ENCODE measurements around the gene ARFIP2.
"Not testable (repeated sequence)": the region's sequence is repeated elsewhere in the genome, so short reads cannot be mapped to it uniquely, and the experiment has no call there.

ARFIP2 gene, protein sequence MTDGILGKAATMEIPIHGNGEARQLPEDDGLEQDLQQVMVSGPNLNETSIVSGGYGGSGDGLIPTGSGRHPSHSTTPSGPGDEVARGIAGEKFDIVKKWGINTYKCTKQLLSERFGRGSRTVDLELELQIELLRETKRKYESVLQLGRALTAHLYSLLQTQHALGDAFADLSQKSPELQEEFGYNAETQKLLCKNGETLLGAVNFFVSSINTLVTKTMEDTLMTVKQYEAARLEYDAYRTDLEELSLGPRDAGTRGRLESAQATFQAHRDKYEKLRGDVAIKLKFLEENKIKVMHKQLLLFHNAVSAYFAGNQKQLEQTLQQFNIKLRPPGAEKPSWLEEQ

DNA sequence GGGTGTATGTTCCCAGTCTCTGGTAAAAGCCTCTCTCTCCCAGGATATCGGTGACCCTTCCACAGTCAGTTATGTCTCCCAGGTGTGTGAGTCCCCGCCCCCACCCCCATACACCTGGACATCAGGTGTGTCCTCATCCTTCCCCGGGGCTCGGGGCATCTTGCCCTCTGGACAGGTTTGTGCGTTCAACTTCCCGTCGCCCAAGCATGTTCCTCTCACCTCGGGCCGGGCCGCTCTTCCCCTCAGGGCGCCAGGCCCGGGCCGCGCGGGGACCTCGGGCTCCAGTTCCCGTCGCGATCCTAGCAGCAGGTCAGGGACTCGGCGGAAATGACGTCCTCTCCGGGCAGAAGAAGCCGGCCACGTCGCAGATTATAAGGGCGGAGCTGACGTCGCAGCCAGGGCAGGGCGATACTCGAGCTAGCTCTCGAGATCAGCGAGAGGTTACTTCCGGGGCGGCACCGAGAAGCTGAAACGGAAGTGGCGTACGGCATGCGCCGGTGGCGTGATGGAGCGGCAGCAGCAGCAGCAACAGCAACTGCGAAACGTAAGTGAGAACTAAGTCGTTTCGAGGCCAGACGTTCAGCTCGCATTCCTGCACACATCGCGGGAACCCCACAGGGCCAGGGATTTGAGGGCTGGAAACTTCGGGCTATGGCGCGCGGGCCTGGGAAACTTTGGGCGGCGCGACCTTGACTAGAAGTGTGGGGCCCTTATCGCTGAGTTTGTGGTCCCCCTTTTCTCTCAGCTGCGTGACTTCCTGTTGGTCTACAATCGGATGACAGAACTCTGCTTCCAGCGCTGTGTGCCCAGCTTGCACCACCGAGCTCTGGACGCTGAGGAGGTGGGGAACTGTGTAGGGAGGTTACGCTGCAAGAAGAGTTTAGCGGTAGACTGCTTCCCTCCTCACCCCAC lies at the start of gene ARFIP2, which contains the start of gene TIMM10B:
TSS of gene ARFIP2 (minus strand) at position 320 of the 912 bp plus-strand sequence. CDS start 910 bp downstream, outside the sequence.
TSS of gene TIMM10B (plus strand) at position 490 of the 912 bp plus-strand sequence. CDS start at position 506, 16 bp downstream.
- Histone ChIP-seq H3K4me1 (ENCODE audit: control insufficient read depth, insufficient read depth, low read length) (peaks cover 5% of the 10 kb centered on the region), H3K36me3 (ENCODE audit: control insufficient read depth, insufficient read depth, low read length) (peaks cover 40% of the 10 kb centered on the region), H3K9me3 (ENCODE audit: control insufficient read depth, insufficient read depth, low read length) (no peaks in the 10 kb centered on the region), H3K4me3 (ENCODE audit: low read depth, low read length) (peak within 1 kb of the TSS; percentile 98), H3K27me3 (ENCODE audit: control insufficient read depth, insufficient read depth, low read length) (no peaks in the 10 kb centered on the region), H3K9ac (ENCODE audit: low read depth, low read length) (peak within 1 kb of the TSS; percentile 97)

DNA sequence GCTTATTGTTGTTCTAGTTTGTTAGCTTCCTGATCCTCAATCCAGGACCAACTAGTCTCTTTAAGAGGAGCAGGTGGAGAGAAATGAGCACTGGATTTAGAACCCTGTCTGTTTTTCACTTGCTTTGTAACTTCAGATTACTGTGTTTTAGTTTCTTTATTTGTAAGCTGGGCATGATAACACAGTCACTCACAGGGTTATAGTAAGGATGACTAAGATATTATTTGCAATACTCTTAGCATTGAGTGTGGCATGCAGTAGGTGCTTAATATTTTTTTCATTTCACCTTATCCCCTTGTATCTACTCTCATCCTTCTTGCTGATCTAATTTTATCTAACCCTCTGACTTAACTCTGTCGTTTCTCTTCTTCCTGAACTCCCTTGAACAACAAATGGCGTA lies 49.7 kb upstream of the ARFIP2 start:
- Histone ChIP-seq H3K27me3 (ENCODE audit: control insufficient read depth, insufficient read depth, low read length) (no peaks in the 10 kb centered on the region), H3K4me3 (ENCODE audit: low read depth, low read length) (no peak overlapping the region), H3K9ac (ENCODE audit: low read depth, low read length) (no peak overlapping the region), H3K4me1 (ENCODE audit: control insufficient read depth, insufficient read depth, low read length) (no peaks in the 10 kb centered on the region), H3K9me3 (ENCODE audit: control insufficient read depth, insufficient read depth, low read length) (no peaks in the 10 kb centered on the region), H3K36me3 (ENCODE audit: control insufficient read depth, insufficient read depth, low read length) (no peaks in the 10 kb centered on the region)

DNA sequence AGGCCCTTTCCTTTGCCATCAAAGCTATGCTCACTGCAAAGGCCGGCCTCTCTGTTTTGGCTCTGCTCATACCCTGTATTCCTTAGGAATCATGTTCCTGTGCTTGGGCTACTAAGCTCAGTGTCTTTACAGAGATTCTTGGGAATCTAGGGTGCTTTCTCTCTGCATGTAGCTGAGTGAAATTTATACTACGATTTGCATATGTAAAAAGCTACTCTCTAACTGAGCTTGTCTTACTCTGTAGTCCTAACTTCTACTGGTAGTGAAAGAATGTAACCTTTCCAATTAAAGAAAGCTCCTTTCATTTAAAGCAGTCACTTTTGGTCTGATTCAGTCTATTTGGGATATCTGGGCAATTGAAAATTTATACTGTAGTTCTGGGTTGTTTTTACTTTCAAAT lies 48.1 kb upstream of the ARFIP2 start:
- Histone ChIP-seq H3K9ac (ENCODE audit: low read depth, low read length) (no peak overlapping the region), H3K9me3 (ENCODE audit: control insufficient read depth, insufficient read depth, low read length) (no peaks in the 10 kb centered on the region)

DNA sequence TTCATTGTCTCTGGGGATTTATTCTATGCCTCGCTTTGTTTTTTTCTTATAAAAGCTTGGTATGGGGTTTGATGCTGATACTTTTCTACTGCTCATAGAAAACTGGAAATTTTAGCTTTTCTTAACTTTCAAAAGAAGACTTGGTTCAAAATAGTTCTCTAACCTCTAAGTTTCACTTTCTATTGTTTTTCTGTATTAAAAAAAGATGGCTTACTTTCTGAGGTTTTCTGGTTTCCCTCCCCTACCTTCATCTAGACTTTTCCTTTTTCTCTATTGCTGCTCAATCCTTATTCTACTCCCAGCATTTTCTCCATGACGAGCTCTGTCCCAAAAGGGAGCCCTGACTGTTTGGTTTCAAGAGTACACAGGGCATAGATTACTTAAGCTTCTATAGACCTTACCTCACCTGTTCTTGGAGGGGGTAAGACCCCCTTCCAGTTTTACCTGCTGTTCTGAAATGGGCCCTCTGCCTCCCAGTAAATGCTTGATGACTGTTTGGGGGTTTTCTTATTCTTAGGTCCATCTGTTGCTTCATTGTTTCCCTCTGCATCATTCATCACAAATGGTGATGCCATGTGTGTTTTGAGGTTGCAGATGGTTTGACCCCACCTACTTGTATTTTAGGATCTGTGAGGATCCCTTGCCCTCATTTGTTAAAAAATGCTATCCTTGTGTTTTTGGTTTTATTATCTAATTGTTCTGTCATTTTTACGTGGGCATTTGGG lies 45.4 kb upstream of the ARFIP2 start:
- H3K9me3 ChIP-seq (ENCODE audit: control insufficient read depth, insufficient read depth, low read length) = no peaks in the 10 kb centered on the region
- no peaks in the 10 kb centered on the region for H3K27me3 ChIP-seq (ENCODE audit: control insufficient read depth, insufficient read depth, low read length)
- H3K36me3 ChIP-seq (ENCODE audit: control insufficient read depth, insufficient read depth, low read length) = no peaks in the 10 kb centered on the region
- no peaks in the 10 kb centered on the region for H3K4me1 ChIP-seq (ENCODE audit: control insufficient read depth, insufficient read depth, low read length)
- H3K9ac ChIP-seq (ENCODE audit: low read depth, low read length) = no peak overlapping the region
- no peak overlapping the region for H3K4me3 ChIP-seq (ENCODE audit: low read depth, low read length)

More for the DNA sequence above, 48.1 kb upstream of the ARFIP2 start:
- Histone ChIP-seq H3K4me3 (ENCODE audit: low read depth, low read length) (no peak overlapping the region), H3K4me1 (ENCODE audit: control insufficient read depth, insufficient read depth, low read length) (no peaks in the 10 kb centered on the region), H3K27me3 (ENCODE audit: control insufficient read depth, insufficient read depth, low read length) (no peaks in the 10 kb centered on the region), H3K36me3 (ENCODE audit: control insufficient read depth, insufficient read depth, low read length) (no peaks in the 10 kb centered on the region)

DNA sequence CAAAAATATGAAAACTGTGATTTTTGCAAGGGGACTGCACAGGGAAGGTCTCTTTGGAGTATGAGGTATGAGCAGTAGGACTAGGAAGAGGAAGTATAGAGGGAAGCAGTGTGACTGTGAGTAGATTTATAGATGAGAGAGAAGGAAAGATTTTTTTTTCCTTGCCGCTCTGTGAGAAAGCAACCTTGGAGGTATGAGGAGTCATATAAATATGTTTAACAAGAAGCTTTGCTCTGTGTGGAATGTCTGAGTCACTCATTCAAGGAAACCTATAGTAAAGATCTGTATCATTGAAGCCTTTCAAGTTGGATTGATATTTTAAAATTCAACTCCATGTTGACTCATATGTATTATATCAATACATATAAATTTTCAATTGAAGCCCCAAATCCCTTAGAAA lies 42.1 kb upstream of the ARFIP2 start:
- Histone ChIP-seq H3K27me3 (ENCODE audit: control insufficient read depth, insufficient read depth, low read length) (no peaks in the 10 kb centered on the region), H3K9ac (ENCODE audit: low read depth, low read length) (no peak overlapping the region), H3K9me3 (ENCODE audit: control insufficient read depth, insufficient read depth, low read length) (no peaks in the 10 kb centered on the region), H3K4me3 (ENCODE audit: low read depth, low read length) (no peak overlapping the region), H3K36me3 (ENCODE audit: control insufficient read depth, insufficient read depth, low read length) (no peaks in the 10 kb centered on the region), H3K4me1 (ENCODE audit: control insufficient read depth, insufficient read depth, low read length) (no peaks in the 10 kb centered on the region)

DNA sequence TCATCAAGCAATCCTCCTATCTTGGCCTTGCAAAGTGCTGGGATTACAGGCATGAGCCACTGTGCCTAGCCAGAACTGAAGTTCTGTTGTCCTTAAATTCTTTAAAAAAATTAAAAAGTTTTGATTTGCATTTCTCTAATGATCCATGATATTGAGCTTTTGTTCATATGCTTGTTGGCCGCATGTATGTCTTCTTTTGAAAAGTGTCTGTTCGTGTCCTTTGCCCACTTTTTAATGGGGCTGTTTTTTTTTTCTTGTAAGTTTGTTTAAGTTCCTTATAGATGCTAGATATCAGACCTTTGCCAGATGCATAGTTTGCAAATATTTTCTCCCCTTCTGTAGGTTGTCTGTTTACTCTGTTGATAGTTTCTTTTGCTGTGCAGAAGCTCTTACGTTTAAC lies 40.8 kb upstream of the ARFIP2 start:
- H3K27me3 ChIP-seq (ENCODE audit: control insufficient read depth, insufficient read depth, low read length); H3K9me3 ChIP-seq (ENCODE audit: control insufficient read depth, insufficient read depth, low read length); H3K4me1 ChIP-seq (ENCODE audit: control insufficient read depth, insufficient read depth, low read length); H3K4me3 ChIP-seq (ENCODE audit: low read depth, low read length); H3K36me3 ChIP-seq (ENCODE audit: control insufficient read depth, insufficient read depth, low read length); H3K9ac ChIP-seq (ENCODE audit: low read depth, low read length): not testable (repeated sequence)

DNA sequence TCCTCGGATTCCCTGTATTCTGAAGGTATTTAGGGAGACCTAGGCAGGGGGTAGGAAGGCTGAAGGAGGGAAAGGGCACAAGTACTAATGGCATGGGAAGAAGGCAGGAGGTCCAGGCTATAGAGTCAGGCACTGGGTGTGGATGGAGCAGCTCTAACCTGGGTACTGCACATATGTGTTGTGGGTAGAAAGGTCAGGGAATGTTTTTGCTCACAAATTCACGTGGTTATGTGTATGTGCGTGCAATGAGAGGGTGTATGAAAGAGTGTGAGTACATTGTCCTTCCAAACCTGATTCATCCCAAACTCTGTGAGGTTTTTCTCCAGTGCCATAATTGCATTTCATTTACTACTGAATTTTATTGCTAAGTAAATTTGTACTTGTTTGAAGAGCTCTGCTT lies 39.1 kb upstream of the ARFIP2 start:
- Histone ChIP-seq H3K9me3 (ENCODE audit: control insufficient read depth, insufficient read depth, low read length) (no peaks in the 10 kb centered on the region), H3K4me1 (ENCODE audit: control insufficient read depth, insufficient read depth, low read length) (no peaks in the 10 kb centered on the region), H3K9ac (ENCODE audit: low read depth, low read length) (no peak overlapping the region), H3K4me3 (ENCODE audit: low read depth, low read length) (no peak overlapping the region), H3K36me3 (ENCODE audit: control insufficient read depth, insufficient read depth, low read length) (no peaks in the 10 kb centered on the region), H3K27me3 (ENCODE audit: control insufficient read depth, insufficient read depth, low read length) (no peaks in the 10 kb centered on the region)

DNA sequence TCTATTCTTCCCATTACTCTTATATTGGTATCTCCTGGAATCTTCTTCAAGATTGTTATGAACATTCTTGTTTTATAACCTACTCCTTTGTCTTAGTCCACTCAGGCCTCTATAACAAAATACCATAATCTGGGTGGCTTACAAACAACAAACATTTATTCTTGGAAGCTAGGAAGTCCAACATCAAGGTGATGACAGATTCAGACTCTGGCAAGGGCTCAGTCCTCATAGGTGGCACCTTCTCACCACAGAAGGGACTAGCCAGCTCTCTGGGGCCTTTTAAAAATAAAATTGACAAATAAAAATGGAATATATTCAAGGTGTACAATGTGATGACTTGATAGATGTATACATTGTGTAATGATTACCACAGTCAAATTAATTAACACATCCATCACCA lies 35.7 kb upstream of the ARFIP2 start:
- Histone ChIP-seq H3K9ac (ENCODE audit: low read depth, low read length) (no peak overlapping the region), H3K9me3 (ENCODE audit: control insufficient read depth, insufficient read depth, low read length) (no peaks in the 10 kb centered on the region), H3K27me3 (ENCODE audit: control insufficient read depth, insufficient read depth, low read length) (no peaks in the 10 kb centered on the region), H3K4me1 (ENCODE audit: control insufficient read depth, insufficient read depth, low read length) (no peaks in the 10 kb centered on the region), H3K36me3 (ENCODE audit: control insufficient read depth, insufficient read depth, low read length) (no peaks in the 10 kb centered on the region), H3K4me3 (ENCODE audit: low read depth, low read length) (no peak overlapping the region)

DNA sequence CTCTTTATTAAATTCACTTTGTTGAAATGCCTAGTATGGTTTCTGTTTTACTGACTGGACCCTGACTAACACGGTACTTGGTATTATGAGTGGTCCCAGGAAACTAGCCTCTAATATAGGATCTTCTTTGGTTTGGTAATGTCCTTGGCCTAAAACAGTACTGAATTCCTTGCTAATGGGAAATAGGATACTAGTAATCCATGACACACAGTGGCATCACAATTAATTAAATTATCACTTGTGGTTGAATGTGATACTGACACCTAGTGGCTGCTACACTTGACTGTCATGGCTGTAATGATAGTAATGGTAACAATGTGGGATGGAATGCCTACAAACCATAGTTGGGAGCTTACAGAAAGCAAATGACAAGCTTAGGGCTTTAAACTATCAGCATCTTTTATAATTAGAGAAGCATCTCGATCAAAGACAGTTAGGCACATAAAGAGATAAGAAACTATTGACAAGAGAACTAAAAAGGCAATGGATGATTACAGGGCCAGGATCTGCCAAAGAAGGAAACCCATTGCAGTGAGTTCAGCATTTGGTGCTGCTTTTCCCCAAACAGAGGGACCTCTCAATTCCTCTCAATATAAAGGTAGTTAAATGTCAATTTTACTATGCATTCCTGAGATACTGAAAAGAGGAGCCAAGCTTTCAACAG lies 24.6 kb upstream of the ARFIP2 start:
- H3K4me3 ChIP-seq (ENCODE audit: low read depth, low read length) = no peak overlapping the region
- H3K36me3 ChIP-seq (ENCODE audit: control insufficient read depth, insufficient read depth, low read length) = no peaks in the 10 kb centered on the region
- no peaks in the 10 kb centered on the region for H3K27me3 ChIP-seq (ENCODE audit: control insufficient read depth, insufficient read depth, low read length)
- H3K4me1 ChIP-seq (ENCODE audit: control insufficient read depth, insufficient read depth, low read length) = no peaks in the 10 kb centered on the region
- H3K9ac ChIP-seq (ENCODE audit: low read depth, low read length) = no peak overlapping the region
- H3K9me3 ChIP-seq (ENCODE audit: control insufficient read depth, insufficient read depth, low read length) = no peaks in the 10 kb centered on the region

DNA sequence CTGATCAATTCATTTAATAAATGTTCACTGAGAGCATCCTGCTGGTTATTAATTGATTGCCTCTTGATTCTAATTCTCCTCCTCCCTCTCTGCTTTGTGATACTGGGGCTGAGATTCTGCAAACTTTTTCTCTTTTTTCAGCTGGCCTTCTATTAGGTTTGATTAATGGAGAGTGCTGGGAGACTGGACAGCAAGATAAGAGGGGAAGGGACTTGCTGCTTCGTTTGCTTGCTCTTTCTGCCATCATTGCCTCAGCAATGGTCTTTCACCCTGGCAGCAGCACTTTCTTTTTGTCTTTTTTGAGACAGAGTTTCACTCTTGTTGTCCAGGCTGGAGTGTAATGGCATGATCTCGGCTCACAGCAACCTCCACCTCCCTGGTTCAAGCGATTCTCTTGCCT lies 23.0 kb upstream of the ARFIP2 start:
- H3K36me3 ChIP-seq (ENCODE audit: control insufficient read depth, insufficient read depth, low read length) = no peaks in the 10 kb centered on the region

DNA sequence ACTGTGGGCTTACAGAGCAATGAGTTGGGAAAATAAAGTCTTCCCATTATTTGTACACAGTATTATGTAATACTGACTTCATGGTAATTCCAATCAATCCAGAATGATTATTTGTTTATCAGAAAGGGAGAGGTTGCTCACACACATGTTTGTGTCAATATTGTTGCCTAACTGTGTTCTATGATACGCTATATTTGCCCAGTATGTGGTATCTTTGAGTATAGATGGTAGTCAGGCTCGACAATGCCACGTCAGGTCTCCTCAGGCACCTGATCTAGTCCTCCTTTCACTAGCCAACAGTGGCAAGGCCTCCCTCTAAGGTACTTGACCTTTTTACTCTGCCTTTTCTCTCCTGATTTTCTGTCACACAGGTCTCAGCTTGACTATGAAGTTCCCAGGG lies 21.3 kb upstream of the ARFIP2 start:
- no peaks in the 10 kb centered on the region for H3K9me3 ChIP-seq (ENCODE audit: control insufficient read depth, insufficient read depth, low read length)
- H3K4me3 ChIP-seq (ENCODE audit: low read depth, low read length) = no peak overlapping the region
- no peak overlapping the region for H3K9ac ChIP-seq (ENCODE audit: low read depth, low read length)
- no peaks in the 10 kb centered on the region for H3K4me1 ChIP-seq (ENCODE audit: control insufficient read depth, insufficient read depth, low read length)
- no peaks in the 10 kb centered on the region for H3K36me3 ChIP-seq (ENCODE audit: control insufficient read depth, insufficient read depth, low read length)
- no peaks in the 10 kb centered on the region for H3K27me3 ChIP-seq (ENCODE audit: control insufficient read depth, insufficient read depth, low read length)

More for the DNA sequence above, 23.0 kb upstream of the ARFIP2 start:
- Histone ChIP-seq H3K9me3 (ENCODE audit: control insufficient read depth, insufficient read depth, low read length) (no peaks in the 10 kb centered on the region), H3K4me3 (ENCODE audit: low read depth, low read length) (no peak overlapping the region), H3K4me1 (ENCODE audit: control insufficient read depth, insufficient read depth, low read length) (no peaks in the 10 kb centered on the region), H3K27me3 (ENCODE audit: control insufficient read depth, insufficient read depth, low read length) (no peaks in the 10 kb centered on the region), H3K9ac (ENCODE audit: low read depth, low read length) (no peak overlapping the region)

Measured in iPS-15b (cell line).